ENCODE results near the gene HAL.
A peak's percentile ranks its signal among the peaks of the same experiment; 100 is the strongest.
"Not testable (repeated sequence)": the region's sequence is repeated elsewhere in the genome, so short reads cannot be mapped to it uniquely, and the experiment has no call there.

The HAL gene

DNA sequence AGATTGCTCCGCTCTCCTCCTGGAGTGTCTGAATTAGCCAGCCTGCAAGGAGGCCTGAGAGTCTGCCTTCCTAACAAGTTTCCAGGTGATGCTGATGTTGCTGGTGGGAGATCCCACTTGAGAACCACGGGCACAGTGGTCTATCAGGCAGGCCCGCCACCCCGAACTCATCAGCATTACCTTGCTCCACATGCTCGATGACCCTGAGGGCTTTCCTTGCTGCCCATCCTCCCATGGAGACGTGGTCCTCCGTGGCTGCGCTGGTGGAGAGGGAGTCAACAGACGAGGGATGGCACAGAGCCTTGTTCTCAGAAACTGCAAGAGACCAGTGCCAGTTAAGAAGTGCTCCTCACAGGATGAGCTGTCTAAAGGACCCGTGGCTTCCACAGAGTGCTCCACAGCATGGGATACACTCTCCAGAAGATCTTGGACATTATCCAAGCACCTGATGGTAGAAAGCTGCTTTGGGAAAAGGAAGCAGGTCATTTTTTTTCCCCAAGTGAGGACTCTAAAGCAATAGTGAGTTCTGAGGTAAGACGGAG lies 18.3 kb downstream of the HAL start:
- no peak for DNase-seq (ENCODE audit: low spot score)

DNA sequence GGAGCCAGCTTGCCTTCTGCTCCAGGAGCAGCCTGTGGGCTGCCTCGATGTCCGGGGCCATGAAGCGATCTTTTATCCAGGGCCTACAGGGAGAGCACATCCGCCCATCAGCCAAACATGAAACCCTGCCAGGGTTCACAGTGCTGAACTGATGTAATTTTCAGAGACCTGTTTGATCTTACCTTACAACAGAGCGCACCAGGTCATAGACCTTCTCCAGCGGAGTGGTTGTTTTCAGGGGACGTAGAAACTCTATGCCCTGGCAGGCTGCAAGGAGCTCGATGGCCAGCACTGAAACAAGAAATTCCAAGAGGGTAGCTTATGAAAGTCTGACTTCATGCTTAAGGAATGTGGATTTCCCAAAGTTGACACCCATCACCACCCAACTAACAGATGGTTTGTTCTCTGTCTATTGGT lies 19.7 kb downstream of the HAL start:
- no peak for DNase-seq (ENCODE audit: low spot score)

DNA sequence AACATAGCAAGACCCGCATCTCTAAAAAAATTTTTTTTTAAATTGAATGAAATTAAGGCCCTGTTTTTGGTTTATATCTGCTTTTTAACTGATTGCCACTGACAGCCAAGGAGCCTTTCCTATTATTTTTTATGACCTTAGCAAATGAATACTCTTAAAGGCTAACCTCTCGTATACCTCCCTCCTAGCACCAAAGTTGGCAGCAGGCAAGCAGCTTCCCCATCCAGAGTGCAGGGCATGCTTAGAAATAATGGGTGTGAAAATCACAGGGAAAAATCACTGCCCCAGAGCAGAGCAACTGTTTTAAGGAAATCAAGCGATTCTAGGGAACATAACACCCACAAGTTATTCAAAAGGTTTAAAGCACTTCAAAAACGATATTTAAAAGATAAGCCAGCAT lies 20.7 kb downstream of the HAL start:
- no peak for DNase-seq (ENCODE audit: low spot score)

DNA sequence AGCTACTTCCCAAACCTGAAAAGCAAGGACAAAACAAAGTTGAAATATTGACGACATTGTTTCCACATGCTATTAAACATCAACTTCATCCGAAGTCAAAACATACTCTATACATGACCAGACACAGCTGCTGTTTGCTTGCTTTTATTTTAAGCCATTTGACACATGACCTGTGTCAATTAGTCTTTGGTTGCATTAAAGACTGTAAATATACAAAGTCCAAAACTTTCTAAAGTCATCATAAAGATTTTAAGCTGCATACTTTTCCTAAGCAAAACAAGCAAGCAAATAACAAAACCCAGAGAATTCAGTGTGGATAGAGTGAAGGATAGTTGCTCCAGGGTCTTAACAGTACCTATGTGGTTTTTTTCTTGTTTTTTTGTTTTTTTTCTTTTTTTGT lies 21.8 kb downstream of the HAL start:
- no peak for DNase-seq (ENCODE audit: low spot score)

DNA sequence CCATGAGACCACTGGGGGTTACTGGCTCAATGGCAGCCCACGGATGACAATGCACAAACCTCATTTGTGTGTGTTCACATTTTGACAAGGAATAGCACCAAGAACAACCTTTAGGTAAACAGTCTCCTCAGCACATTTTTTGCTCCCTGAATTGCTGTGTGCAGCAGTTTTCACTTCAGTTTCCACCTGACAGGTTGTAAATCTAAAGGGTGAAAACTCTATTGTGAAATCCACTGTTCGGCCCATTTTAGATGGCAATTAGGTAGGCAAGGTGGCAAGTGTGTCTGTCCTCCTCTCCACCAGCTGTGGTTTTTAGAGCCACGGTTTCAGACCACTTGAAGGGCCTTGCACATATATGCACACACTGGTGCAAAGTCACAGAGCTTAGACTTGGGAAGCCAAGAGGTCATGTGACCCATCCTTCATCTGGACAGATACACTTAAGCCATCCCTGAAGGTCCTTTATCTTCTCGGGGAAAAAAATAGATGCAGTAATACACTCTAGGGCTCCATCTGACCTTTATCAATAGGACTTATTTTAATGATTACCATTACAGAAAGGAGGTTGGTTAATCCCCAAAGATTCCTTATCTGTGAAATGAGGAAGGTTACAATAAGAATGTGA lies 23.2 kb downstream of the HAL start:
- DNase-seq (ENCODE audit: low spot score), result no peak

DNA sequence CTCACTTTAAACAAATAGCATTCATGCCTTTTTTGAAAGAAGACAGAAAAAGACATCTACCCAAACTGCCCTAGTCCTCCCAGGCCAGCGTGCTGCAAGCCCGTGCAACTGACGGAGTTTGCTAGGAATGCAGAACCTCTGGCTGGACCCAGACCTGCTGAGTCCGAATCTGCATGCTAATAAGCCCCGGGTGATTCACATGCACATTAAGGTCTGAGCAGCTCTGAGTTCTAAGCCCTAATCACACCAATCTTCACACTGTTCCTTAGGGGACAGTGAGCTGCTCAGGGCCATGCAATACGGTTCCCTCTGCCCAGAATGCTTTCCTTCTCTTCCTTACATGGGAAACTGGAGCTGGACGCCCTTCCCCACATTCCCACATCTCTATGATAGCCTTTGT lies 25.2 kb downstream of the HAL start:
- no peak for DNase-seq (ENCODE audit: low spot score)

DNA sequence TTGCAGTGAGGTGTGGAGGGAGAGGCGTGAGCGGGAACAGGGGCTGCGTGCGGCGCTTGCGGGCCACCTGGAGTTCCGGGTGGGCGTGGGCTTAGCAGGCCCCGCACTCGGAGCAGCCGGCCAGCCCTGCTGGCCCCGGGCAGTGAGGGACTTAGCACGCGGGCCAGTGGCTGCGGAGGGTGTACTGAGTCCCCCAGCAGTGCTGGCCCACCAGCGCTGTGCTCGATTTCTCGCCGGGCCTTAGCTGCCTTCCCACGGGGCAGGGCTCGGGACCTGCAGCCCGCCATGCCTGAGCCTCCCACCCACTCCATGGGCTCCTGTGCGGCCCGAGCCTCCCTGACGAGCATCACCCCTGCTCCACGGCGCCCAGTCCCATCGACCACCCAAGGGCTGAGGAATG lies 27.0 kb downstream of the HAL start:
- DNase-seq (ENCODE audit: low spot score), result not testable (repeated sequence)

DNA sequence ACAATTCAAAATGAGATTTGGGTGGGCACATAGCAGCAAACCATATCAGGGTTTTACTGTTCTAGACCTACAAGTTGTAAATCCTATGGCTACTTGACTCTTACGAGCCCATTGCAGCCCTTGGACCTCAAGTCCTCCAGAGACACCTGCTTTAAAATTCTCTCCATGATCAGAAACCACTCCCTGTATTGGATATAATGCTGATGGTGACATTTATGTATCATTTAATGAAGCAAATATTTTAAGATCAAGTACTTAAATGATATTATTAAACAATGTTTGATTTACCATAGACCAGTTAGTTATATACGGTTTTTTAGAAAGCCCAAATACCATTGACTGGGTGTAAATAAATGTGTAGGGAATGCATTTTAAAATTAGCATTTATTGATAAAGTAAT lies 28.8 kb downstream of the HAL start:
- DNase-seq (ENCODE audit: low spot score), result no peak

DNA sequence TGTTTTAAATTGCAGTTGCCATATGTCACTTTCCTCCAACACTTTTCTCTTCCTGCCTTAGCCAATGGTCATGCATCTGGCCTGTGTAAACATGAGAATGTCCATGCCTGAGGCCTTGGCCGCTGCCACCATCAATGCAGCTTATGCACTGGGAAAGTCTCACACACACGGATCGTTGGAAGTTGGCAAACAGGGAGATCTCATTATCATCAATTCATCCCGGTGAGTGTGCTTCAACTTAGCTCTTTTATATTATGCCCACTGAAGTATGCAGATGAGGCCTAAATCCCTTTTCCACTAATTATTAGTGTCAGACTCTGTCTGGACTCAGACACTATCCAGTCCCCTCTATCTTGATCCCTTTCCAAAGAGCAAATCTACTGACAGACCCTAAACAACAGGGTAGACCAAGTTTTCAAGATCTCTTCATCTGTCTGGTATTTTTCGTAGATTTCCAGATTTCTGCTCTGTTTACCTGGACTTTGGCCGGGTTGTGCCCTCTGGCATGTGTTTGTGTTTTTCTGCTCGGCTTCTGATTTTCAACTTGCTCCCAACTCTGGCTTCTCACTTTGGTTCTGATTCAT lies 29.8 kb downstream of the HAL start:
- no peak for DNase-seq (ENCODE audit: low spot score)

DNA sequence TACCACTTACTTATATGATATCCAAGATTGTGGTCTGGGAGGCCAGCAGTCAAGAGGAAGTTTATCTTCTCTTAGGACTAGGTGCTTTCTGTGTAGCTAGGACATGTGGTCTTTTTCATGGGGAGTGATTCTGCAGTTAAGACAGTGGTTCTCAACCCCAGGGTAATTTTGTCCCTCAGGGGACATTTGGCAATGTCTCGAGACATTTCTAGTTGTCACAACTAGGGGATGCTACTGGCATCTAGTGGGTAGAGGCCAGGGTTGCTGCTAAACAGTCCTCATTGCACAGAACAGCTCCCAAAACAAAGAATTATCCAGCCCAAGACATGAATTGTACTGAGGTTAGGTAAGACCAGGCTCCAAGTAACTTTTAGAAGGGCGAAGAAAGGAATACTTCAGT lies 33.0 kb downstream of the HAL start:
- no peak for DNase-seq (ENCODE audit: low spot score)

DNA sequence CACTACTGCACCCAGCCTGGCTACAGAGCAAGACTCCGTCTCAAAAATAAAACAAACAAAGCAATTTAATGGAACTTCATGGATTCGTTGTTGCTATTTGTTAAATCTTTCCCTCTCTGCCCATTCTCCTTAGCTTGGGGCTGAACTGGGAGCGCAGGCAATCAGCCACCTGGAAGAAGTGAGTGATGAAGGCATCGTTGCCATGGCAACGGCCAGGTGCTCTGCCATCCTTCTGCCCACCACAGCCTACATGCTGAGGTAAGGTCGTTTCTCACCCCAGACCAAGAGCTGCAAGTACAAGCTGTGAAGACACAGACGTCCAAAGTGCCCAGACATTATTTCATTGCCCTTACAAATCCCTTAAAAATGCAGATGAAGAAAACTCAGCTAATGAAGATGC lies 33.9 kb downstream of the HAL start:
- DNase-seq (ENCODE audit: low spot score), result no peak

DNA sequence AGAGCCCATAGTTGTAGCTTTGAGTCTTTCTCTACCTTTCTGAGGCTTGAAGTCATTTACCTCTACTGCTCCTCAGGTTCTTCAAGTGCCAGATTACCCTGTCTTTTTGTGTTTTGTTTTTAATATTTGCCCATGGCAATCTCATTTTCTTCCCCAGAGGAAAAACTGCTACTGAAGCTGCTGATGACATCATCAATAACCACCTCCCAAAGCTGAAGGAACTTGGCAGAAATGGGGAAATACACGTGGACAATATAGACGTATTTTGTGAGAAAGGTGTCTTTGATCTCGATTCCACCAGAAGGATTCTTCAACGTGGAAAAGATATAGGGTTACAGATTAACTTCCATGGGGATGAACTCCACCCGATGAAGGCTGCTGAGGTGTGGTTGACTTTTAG lies 35.9 kb downstream of the HAL start:
- DNase-seq (ENCODE audit: low spot score), result no peak

DNA sequence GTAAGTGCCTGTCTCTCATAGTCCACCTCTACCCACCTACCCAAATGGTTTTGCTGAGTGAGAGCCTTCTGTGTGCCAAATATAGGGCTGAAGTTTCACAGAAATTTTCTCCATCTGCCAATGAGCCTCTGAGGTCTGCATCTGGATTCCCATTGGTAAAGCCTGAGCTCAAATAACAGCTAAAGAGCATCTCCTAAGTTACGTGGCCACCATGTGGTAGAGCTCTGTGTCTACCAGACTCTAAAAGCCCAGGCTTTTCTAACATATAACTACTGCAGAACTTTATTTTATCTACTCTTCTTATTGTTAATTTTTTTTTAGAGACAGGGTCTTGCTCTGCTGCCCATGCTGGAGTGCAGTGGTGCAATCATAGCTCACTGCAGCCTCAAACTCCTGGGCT lies 37.0 kb downstream of the HAL start:
- DNase-seq (ENCODE audit: low spot score), result no peak

DNA sequence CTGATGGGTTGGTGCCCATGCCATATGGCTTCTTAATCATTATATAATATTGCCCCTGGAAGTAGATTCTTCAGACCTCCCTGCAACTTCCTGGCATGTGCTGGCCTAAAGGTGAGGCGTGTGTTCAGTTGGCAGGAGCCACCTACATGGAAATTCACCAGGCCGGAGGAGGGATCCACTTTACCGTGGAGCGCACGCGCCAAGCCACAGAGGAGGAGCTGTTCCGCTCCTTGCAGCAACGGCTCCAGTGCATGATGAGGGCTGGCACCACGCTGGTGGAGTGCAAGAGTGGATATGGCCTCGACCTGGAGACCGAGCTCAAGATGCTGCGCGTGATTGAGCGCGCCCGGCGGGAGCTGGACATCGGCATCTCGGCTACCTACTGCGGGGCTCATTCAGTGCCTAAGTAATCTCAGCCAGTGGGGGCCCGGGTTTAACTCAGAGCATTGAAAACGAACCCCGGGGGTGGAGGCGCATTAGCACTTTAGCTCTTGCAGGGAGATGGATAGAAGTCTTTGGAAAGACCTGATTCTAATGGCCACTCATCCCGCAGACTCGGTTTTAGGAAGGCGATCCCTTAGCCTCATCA lies 39.5 kb downstream of the HAL start:
- no peak for DNase-seq (ENCODE audit: low spot score)

DNA sequence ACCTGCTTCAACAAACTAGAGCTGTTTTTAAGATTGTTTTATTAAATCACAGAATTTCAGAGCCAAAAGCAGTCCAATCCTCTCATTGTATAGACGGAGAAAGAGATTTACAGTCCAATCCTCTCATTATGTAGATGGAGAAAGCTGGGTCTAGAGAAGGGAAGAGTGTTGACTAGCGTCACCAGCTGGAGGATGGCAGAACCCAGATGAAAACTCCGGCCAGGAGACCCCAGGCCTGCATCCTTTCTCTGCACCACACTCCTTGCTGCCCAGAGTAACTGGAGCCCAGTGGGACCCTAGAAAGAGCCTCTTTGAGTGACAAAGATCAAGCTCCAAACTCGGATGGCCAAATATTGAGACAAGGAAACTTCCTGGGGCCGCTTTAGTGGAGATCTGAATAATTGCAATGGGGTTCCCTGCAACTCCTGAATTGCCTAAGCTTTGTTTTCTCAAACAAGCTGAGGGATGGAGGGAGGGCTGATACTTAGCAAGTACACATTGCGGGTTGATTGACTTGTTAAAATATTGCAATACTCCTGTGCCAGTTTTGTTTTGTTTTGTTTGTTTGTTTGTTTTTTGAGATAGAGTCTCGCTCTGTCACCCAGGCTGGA lies 40.5 kb downstream of the HAL start:
- DNase-seq (ENCODE audit: low spot score), result no peak

DNA sequence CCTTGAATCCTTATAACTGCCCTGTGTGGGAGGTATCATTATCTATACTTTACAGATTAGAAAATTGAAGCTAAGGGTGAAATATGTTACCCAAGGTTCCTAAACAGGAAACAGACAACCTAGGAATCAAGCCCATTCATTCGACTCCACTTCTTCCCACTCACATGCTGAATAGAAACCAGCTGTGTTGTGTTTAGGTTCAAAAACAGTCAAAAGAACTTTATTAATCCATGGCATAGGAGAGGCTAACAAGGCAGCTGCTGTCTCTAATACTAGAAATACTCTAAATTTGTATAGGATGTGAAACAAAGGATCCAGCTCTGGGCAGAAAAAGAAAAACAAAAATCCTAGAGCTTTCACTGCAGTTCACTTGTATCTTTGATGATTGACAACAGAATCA lies 43.1 kb downstream of the HAL start:
- no peak for DNase-seq (ENCODE audit: low spot score)

DNA sequence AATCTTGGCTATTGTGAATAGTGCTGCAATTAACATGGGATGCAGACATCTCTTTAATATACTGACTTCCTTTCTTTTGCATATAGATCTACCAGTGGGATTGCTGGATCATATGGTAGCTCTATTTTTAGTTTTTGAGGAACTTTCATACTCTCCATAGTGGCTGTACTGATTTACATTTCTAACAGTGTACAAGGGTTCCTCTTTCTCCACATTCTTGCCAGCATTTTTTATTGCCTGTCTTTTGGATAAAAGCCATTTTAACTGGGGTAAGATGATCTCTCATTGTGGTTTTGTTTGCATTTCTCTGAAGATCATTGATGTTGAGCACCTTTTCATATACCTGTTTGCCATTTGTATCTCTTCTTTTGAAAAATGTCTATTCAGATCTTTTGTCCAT lies 44.6 kb downstream of the HAL start:
- DNase-seq (ENCODE audit: low spot score), result no peak

DNA sequence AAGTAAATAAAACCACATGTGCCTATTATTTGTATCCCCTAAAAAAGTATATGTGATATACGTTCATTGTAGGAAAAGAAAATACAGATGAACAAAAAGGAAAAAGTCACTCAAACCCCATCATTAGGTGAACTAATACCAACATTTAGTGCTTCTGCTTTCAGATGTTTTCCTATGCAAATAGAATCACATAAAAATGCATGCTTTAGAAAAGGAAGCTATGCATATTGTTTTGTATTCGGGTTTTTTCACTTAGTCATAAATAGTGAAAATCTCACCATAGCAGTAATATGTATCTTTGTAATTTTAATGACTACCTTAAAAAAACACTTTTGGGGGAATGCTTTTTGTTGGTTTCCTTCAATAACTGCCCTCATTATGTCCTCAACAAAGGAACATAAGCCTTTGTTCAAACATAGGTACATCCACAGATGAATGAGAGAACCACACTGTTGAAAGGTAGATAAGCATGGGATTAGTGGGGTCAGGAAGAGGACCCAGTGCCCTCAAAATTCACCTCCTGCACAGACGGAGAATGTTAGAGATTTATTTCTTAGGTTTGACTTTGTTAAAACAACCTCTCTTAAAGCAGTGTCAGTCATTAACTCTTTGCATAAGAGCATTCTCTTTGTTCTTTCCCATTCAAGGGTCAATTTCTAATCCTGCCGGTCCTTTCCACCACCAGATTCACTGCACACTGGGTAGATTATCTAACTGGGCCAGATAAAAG lies 46.5 kb downstream of the HAL start:
- DNase-seq (ENCODE audit: low spot score), result no peak

DNA sequence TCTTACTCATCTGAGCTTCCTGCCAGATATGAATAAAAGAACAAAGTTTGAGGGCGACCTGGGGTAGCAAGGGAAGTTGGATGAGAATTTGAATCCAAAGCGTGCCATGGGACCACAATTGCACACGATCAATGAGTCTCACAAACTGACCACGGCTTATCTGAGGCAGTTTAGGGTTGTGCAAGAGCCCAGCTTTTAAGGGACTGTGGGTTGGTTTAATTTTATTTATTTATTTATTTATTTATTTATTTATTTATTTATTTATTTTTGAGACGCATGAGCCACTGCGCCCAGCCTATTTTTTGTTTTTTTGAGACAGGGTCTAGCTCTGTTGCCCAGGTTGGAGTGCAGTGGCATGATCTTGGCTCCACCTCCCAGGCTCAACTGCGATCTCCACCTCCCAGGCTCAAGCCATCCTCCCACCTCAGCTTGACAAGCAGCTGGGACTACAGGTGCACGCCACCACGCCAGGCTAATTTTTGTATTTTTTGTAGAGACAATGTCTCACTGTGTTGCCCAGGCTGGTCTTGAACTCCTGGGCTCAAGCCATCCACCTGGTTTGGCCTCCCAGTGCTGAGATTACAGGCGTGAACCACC lies 51.9 kb downstream of the HAL start:
- DNase-seq (ENCODE audit: low spot score), result no peak

DNA sequence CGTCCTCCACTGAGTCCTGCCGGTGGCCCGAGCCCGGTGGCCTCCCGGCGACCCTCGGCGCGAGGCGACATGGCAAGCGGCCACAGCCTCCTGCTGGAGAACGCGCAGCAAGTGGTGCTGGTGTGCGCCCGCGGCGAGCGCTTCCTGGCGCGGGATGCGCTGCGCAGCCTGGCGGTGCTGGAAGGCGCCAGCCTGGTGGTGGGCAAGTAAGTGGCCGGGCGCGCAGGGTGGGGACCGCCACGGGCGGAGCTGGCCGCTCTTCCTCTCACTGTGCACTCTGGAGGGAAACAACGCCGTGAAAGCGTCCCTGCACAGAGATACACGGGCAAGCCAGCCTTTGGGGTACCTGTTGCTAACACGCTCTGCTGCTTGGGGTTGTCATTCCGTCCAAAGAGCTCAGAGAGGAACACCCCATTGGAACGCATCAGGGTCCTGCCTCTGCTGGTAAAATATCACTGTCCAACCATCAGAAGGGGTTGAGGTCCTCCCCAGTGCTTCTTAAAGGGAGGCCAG lies 52.8 kb downstream of the HAL start, which contains the start of gene AMDHD1:
Gene AMDHD1, plus strand, starts transcription at position 2 of the 513 bp plus-strand sequence. Its CDS starts 68 bp downstream, at position 70.
- DNase-seq (ENCODE audit: low spot score), result no peak

DNA sequence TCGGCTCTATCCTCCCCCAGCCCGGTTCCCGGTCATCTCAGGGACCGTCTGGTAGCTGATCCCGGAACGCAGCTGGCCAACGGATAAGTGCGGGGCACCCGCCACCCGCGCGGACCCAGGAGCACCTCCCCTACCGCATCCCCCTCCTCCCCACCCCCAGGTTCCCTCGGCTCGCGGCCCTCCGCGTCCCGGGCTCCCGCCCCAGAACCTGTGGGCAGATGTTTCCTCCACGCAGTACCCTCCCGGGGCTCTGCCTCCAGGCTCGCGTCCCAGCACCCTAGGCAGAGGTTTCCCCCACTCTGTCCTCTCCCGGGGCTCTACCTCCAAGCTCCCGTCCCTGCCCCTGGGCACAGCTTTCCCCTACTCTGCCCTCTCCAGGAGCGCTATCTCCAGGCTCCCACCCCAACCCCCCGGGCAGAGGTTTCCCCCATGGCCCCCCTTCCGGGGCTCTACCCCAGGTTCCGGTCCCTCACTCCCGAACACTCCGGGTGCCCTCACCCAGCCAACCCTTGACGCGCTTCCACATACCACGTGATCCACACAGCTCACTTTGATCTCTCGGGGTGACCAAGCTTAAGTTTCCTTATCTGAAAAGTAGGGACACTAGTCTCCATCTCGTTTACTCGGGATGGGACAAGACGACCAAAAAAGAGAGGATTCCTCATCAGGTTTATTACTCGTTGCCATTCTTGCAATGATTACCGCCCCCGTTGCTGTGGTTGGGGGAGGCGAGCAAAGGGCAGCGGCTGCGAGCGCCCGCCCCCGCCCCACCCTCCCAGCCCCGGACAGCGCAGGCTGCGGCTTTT lies 53.4 kb downstream of the HAL start, which contains the start of gene CCDC38:
Gene CCDC38, minus strand, starts transcription at position 91 of the 806 bp plus-strand sequence. CDS start 6,105 bp downstream, outside the sequence.
- peak; percentile 77 for DNase-seq (ENCODE audit: low spot score)

Data from pons (tissue), 1 donor.